CD4-positive, alpha-beta T cell (primary cell): ENCODE data around the gene AGPS. TPM values are rescaled to one million over a fixed set of nuclear protein-coding genes. Genes with fewer than 3 reads are reported as not detected.

Source experiments
- ATAC-seq: fragments of 200-7000 bp; cut with Tn5 transposase; one replicate; pipeline ENCODE4 v1.10.0; 2022; ENCODE audit warnings: mild to moderate bottlenecking; ENCODE audit not compliant: poor library complexity
- CTCF ChIA-PET: fragments of 350-600 bp; sonication (Branson Sonifier 250); formaldehyde crosslinking; loops from one replicate; lab custom pipeline; 2021; ENCODE audit warnings: antibody characterized with exemption, inconsistent platforms; lab: Charles Lee
- POLR2A ChIA-PET: fragments of 350-600 bp; sonication (Branson Sonifier 250); formaldehyde crosslinking; loops from one replicate; lab custom pipeline; 2021; ENCODE audit warnings: antibody characterized with exemption, inconsistent platforms; lab: Charles Lee
- DNase-seq, 14 experiments: peaks; one replicate each; pipeline ENCODE4 v3.0.0-alpha.2; 2013 to 2020; ENCODE audit warnings: mixed read lengths in 2 of 14
- H3K27ac ChIP-seq, 2 donors: one replicate each; pipeline versions ENCODE4 v1.5.1 to v1.7.0; 2013; ENCODE audit warnings: low read length in 2 of 2, low read depth in 1 of 2, mild to moderate bottlenecking in 1 of 2
- H3K27me3 ChIP-seq, 2 experiments: 1 replicate in 1 of 2; 2 replicates in 1 of 2; pipeline versions ENCODE4 v1.6.1 to v1.7.0; 2013; ENCODE audit warnings: low read length in 2 of 2, control low read depth in 1 of 2, mild to moderate bottlenecking in 1 of 2, moderate library complexity in 1 of 2; ENCODE audit not compliant: insufficient read depth in 2 of 2, control insufficient read depth in 1 of 2
- H3K36me3 ChIP-seq: one replicate; pipeline ENCODE4 v1.6.1; 2013; ENCODE audit warnings: low read length, control low read depth; ENCODE audit not compliant: insufficient read depth
- H3K4me1 ChIP-seq: one replicate; pipeline ENCODE4 v1.6.1; 2013; ENCODE audit warnings: low read length, control low read depth; ENCODE audit not compliant: insufficient read depth
- H3K4me3 ChIP-seq: one replicate; pipeline ENCODE4 v1.5.1; 2013; ENCODE audit warnings: mild to moderate bottlenecking, low read length, moderate library complexity
- H3K9me3 ChIP-seq, 2 experiments: 1 replicate in 1 of 2; 2 replicates in 1 of 2; pipeline versions ENCODE4 v1.6.1 to v1.7.0; 2013; ENCODE audit warnings: low read length in 2 of 2, mild to moderate bottlenecking in 2 of 2, control low read depth in 1 of 2, moderate library complexity in 1 of 2; ENCODE audit not compliant: control insufficient read depth in 1 of 2, insufficient read depth in 1 of 2
- H3K27ac Mint-ChIP-seq: one replicate; pipeline ENCODE4 v1.8.0; 2020; ENCODE audit warnings: mixed read lengths
- H3K27me3 Mint-ChIP-seq: one replicate; pipeline ENCODE4 v1.8.0; 2021; ENCODE audit warnings: mixed read lengths
- H3K36me3 Mint-ChIP-seq: one replicate; pipeline ENCODE4 v1.8.0; 2021; ENCODE audit warnings: low read depth, mixed read lengths
- H3K4me1 Mint-ChIP-seq: one replicate; pipeline ENCODE4 v1.8.0; 2021; ENCODE audit warnings: low read depth, mixed read lengths
- H3K4me3 Mint-ChIP-seq: one replicate; pipeline ENCODE4 v1.8.0; 2020; ENCODE audit warnings: mild to moderate bottlenecking, mixed read lengths
- H3K9me3 Mint-ChIP-seq: one replicate; pipeline ENCODE4 v1.8.0; 2020; ENCODE audit warnings: mixed read lengths
- CTCF ChIP-seq: fragments of 200-600 bp; IDR thresholded peaks from one replicate; pipeline ENCODE4 v1.8.0; 2022; ENCODE audit warnings: antibody characterized with exemption, mild to moderate bottlenecking
- intact Hi-C, 2 experiments: fragments of 100-400 bp; cut with DNase I in 1 of 2; cut with micrococcal nuclease in 1 of 2; formaldehyde crosslinking; loops; one replicate each; pipeline versions ENCODE4 v1.15.1 to v1.9.0; 2023 to 2025; cut with DNase I, micrococcal nuclease
- total RNA-seq, 174 experiments: library from RNA in 2 of 174; stranded (reverse) in 2 of 174; gene quantifications; one replicate each; pipeline ENCODE4 v1.2.3 and lab custom pipeline; 2021 to 2026

Gene AGPS
- total RNA-seq, 2 experiments from 2014 or later: 21.5 to 23.9 TPM

- DNase-seq (no peak), ATAC-seq (no peak)
- Histone ChIP-seq H3K27ac (no peak overlapping the region), H3K4me3 (no peak overlapping the region), H3K27me3 (peaks cover 0 to 2% of the 10 kb centered on the region in 2 experiments), H3K36me3 (no peaks in the 10 kb centered on the region), H3K4me1 (no peaks in the 10 kb centered on the region), H3K9me3 (no peaks in the 10 kb centered on the region)
- Mint-ChIP-seq H3K4me3 (no peak overlapping the region), H3K4me1 (no peaks in the 10 kb centered on the region), H3K9me3 (no peaks in the 10 kb centered on the region), H3K27ac (no peak overlapping the region), H3K36me3 (no peaks in the 10 kb centered on the region), H3K27me3 (peaks cover 8% of the 10 kb centered on the region)
- TF ChIP-seq CTCF: no peak
- ChIA-PET CTCF (no interaction called here), POLR2A (no interaction called here)
- intact Hi-C loops: no loop called here
Observed at GRCh38 chr2:177586154-177586553, 193.6 kb downstream of the AGPS start.

GRCh38 chr2:177587371-177587770, 194.8 kb downstream of the AGPS start:
- POLR2A ChIA-PET: no interaction called here
- Mint-ChIP-seq H3K4me1 (no peaks in the 10 kb centered on the region), H3K27me3 (peaks cover 15% of the 10 kb centered on the region), H3K9me3 (no peaks in the 10 kb centered on the region), H3K36me3 (no peaks in the 10 kb centered on the region), H3K27ac (no peak overlapping the region), H3K4me3 (no peak overlapping the region)
- Histone ChIP-seq H3K27me3 (peaks cover 0 to 2% of the 10 kb centered on the region in 2 experiments), H3K4me3 (no peak overlapping the region), H3K4me1 (no peaks in the 10 kb centered on the region), H3K36me3 (no peaks in the 10 kb centered on the region), H3K9me3 (no peaks in the 10 kb centered on the region), H3K27ac (no peak overlapping the region)
- CTCF ChIA-PET: interaction anchor here (1.1 kb wide), 1 partner anchor 53 kb away, joined by 4 read pairs; no protein-coding TSS in a partner anchor
- TF ChIP-seq CTCF: no peak
- no peak for ATAC-seq
- DNase-seq: no peak
- intact Hi-C loops: no loop called here

GRCh38 chr2:177588671-177589070, 196.1 kb downstream of the AGPS start:
- no peak for ATAC-seq

More at GRCh38 chr2:177588671-177589070, 196.1 kb downstream of the AGPS start:
- Mint-ChIP-seq H3K4me3 (no peak overlapping the region), H3K27me3 (peaks cover 25% of the 10 kb centered on the region), H3K36me3 (no peaks in the 10 kb centered on the region), H3K4me1 (no peaks in the 10 kb centered on the region), H3K9me3 (no peaks in the 10 kb centered on the region), H3K27ac (no peak overlapping the region)
- H3K4me1 ChIP-seq: no peaks in the 10 kb centered on the region
- H3K4me3 ChIP-seq: no peak overlapping the region
- no peak for TF ChIP-seq CTCF
- no peaks in the 10 kb centered on the region for H3K36me3 ChIP-seq
- no peak for DNase-seq
- H3K27ac ChIP-seq: no peak overlapping the region
- ChIA-PET POLR2A (no interaction called here), CTCF (no interaction called here)
- H3K9me3 ChIP-seq: no peaks in the 10 kb centered on the region
- intact Hi-C loops: no loop called here
- peaks cover 0 to 4% of the 10 kb centered on the region in 2 experiments for H3K27me3 ChIP-seq
